ENCODE results near the gene ABCC1. TPM values are rescaled to one million over a fixed set of nuclear protein-coding genes. Genes with fewer than 3 reads are reported as not detected.

The ABCC1 gene
- total RNA-seq, 1 experiment from 2014 or later: 56.4 TPM

- Histone ChIP-seq H4K91ac (ENCODE audit: insufficient read length, low read depth, low read length) (no peak overlapping the region), H3K23ac (ENCODE audit: insufficient read length, low read depth, low read length) (no peak overlapping the region), H3K79me2 (ENCODE audit: insufficient read depth, low read length) (no peaks in the 10 kb centered on the region), H3K9ac (ENCODE audit: extremely low read depth, insufficient read length, low read length) (no peak overlapping the region), H3T11ph (ENCODE audit: low read length) (no peak overlapping the region), H3K14ac (ENCODE audit: insufficient read depth, low read length) (no peak overlapping the region), H2BK12ac (ENCODE audit: insufficient read length, low read depth, low read length) (no peak overlapping the region), H4K5ac (ENCODE audit: insufficient read length, low read depth, low read length) (no peak overlapping the region), H3K4ac (ENCODE audit: low read depth, low read length) (no peak overlapping the region), H3K9me3 (ENCODE audit: control insufficient read depth, low read depth, low read length) (no peaks in the 10 kb centered on the region), H4K20me1 (ENCODE audit: control insufficient read depth, insufficient read depth, insufficient read length) (no peaks in the 10 kb centered on the region), H2BK5ac (ENCODE audit: insufficient read length, low read length) (no peak overlapping the region), H2BK120ac (ENCODE audit: low read depth, low read length, poor library complexity, severe bottlenecking) (no peak overlapping the region), H3K23me2 (ENCODE audit: insufficient read length, low read depth, low read length, poor library complexity, severe bottlenecking) (no peaks in the 10 kb centered on the region), H4K8ac (replicated peaks; ENCODE audit: insufficient read length, low read depth, low read length) (no peak overlapping the region), H2BK20ac (ENCODE audit: low read depth, low read length, poor library complexity, severe bottlenecking) (no peak overlapping the region), H3K56ac (ENCODE audit: insufficient read length, low read depth, low read length) (no peak overlapping the region), H2AFZ (ENCODE audit: low read length) (no peak overlapping the region), H2BK15ac (ENCODE audit: low read depth, low read length) (no peak overlapping the region), H3K18ac (ENCODE audit: insufficient read length, low read depth, low read length) (no peak overlapping the region), H3K79me1 (ENCODE audit: insufficient read depth, low read depth, low read length, poor library complexity, severe bottlenecking) (no peaks in the 10 kb centered on the region), H3K27ac (ENCODE audit: insufficient read length, low read depth, low read length) (no peak overlapping the region), H3K4me2 (ENCODE audit: insufficient read depth, insufficient read length, low read length) (no peak overlapping the region), H2AK5ac (ENCODE audit: insufficient read length, low read length) (no peak overlapping the region), H3K4me1 (ENCODE audit: insufficient read depth, low read length) (no peaks in the 10 kb centered on the region), H3K27me3 (ENCODE audit: insufficient read depth, low read length) (no peaks in the 10 kb centered on the region)
- WGBS (ENCODE audit: extremely low coverage, insufficient read length, low lambda C conversion rate): no CpG with 5 or more reads among the region's 11 CpGs
- peak overlapping the region in 2 of 3 experiments; percentile 40 to 68; a peak in 2 of 7 replicates for H3K27ac Mint-ChIP-seq
- no peak for TF ChIP-seq CTCF (conservative IDR thresholded peaks at IDR 0.05)
- H3K4me1 Mint-ChIP-seq: no peaks in the 10 kb centered on the region
- DNase-seq: no peak
- H3K9me3 Mint-ChIP-seq: no peaks in the 10 kb centered on the region
- H3K4me3 Mint-ChIP-seq: no peak overlapping the region
- no peaks in the 10 kb centered on the region for H3K27me3 Mint-ChIP-seq (ENCODE audit: low read depth)
- peaks cover 34 to 90% (median 89%) of the 10 kb centered on the region in 3 experiments; a peak in 6 of 7 replicates for H3K36me3 Mint-ChIP-seq (ENCODE audit: insufficient read depth in 1 of 3, low read depth in 3 of 3)
These were observed 98.3 kb downstream of the ABCC1 start for GRCh38 chr16:16047761-16048160.
